ENCODE data around the gene SET. TPM values are rescaled to one million over a fixed set of nuclear protein-coding genes. Genes with fewer than 3 reads are reported as not detected.
"Not testable (repeated sequence)": the region's sequence is repeated elsewhere in the genome, so short reads cannot be mapped to it uniquely, and the experiment has no call there.

Gene SET
- total RNA-seq (2014; rRNA removed; shearing (Covaris generic); ENCODE audit: low replicate concordance), result 378 and 638 TPM in 2 replicates

- peak within 1 kb of the TSS; percentile 94 for H3K4me2 ChIP-seq (ENCODE audit: low read depth, low read length, poor library complexity, severe bottlenecking)
- peaks cover 55% of the 10 kb centered on the region for H3K4me1 ChIP-seq (ENCODE audit: low read length)
- H3K9me3 ChIP-seq (ENCODE audit: low read length), result no peaks in the 10 kb centered on the region
- peak within 1 kb of the TSS; percentile 19; the same call in 1 of the 2 replicates for H2AFZ ChIP-seq (ENCODE audit: low read length)
- DNase-seq, result peak; percentile 98
- H3K27me3 ChIP-seq (ENCODE audit: low read length), result no peaks in the 10 kb centered on the region
- H3K36me3 ChIP-seq (ENCODE audit: insufficient read depth, low read length), result peaks cover 40% of the 10 kb centered on the region
- peak within 1 kb of the TSS; percentile 93 for H3K4me3 ChIP-seq (ENCODE audit: low read length)
- peak within 1 kb of the TSS; percentile 72 for H3K27ac ChIP-seq (ENCODE audit: low read length)
- no peaks in the 10 kb centered on the region for H3K9me2 ChIP-seq (replicated peaks; ENCODE audit: insufficient read depth, low read length)
- peaks cover 38% of the 10 kb centered on the region for H4K20me1 ChIP-seq (ENCODE audit: insufficient read depth, low read depth, low read length)
- H3K9ac ChIP-seq (ENCODE audit: low read length), result peak within 1 kb of the TSS; percentile 86
- peaks cover 73% of the 10 kb centered on the region for H3K79me2 ChIP-seq (ENCODE audit: low read length)
Observed at GRCh38 chr9:128688501-128689292, at the start of gene SET. TSS of gene SET (plus strand) at chr9:128689222. CDS start at chr9:128689583, 361 bp downstream.

GRCh38 chr9:128640603-128641002 is 48.4 kb upstream of the SET start:
- Histone ChIP-seq H3K79me2 (ENCODE audit: low read length) (peaks cover 7% of the 10 kb centered on the region; the same call in 1 of the 2 replicates), H2AFZ (ENCODE audit: low read length) (no peak overlapping the region)
- DNase-seq, result no peak

GRCh38 chr9:128642675-128643245 is 46.3 kb upstream of the SET start:
- Histone ChIP-seq H3K4me1 (ENCODE audit: low read length) (peaks cover 22% of the 10 kb centered on the region), H3K4me2 (ENCODE audit: low read depth, low read length, poor library complexity, severe bottlenecking) (peak overlapping the region; percentile 63), H4K20me1 (ENCODE audit: insufficient read depth, low read depth, low read length) (no peaks in the 10 kb centered on the region), H3K9me3 (ENCODE audit: low read length) (no peaks in the 10 kb centered on the region), H3K79me2 (ENCODE audit: low read length) (peaks cover 7% of the 10 kb centered on the region; the same call in 1 of the 2 replicates), H3K9me2 (replicated peaks; ENCODE audit: insufficient read depth, low read length) (no peaks in the 10 kb centered on the region), H3K27me3 (ENCODE audit: low read length) (no peaks in the 10 kb centered on the region), H3K36me3 (ENCODE audit: insufficient read depth, low read length) (0 out of 2 replicates have a peak, but pooled peaks cover 5% of the 10 kb centered on the region), H3K27ac (ENCODE audit: low read length) (peak overlapping the region; percentile 85), H3K9ac (ENCODE audit: low read length) (peak overlapping the region; percentile 66; the same call in 1 of the 2 replicates), H3K4me3 (ENCODE audit: low read length) (no peak overlapping the region), H2AFZ (ENCODE audit: low read length) (peak overlapping the region; percentile 74; the same call in 1 of the 2 replicates)
- no peak for DNase-seq

More at GRCh38 chr9:128640603-128641002, 48.4 kb upstream of the SET start:
- no peaks in the 10 kb centered on the region for H3K9me2 ChIP-seq (replicated peaks; ENCODE audit: insufficient read depth, low read length)
- H3K36me3 ChIP-seq (ENCODE audit: insufficient read depth, low read length), result 0 out of 2 replicates have a peak, but pooled peaks cover 5% of the 10 kb centered on the region
- H3K27me3 ChIP-seq (ENCODE audit: low read length), result no peaks in the 10 kb centered on the region
- no peak overlapping the region for H3K4me3 ChIP-seq (ENCODE audit: low read length)
- H3K27ac ChIP-seq (ENCODE audit: low read length), result no peak overlapping the region
- H3K9me3 ChIP-seq (ENCODE audit: low read length), result no peaks in the 10 kb centered on the region
- no peak overlapping the region for H3K4me2 ChIP-seq (ENCODE audit: low read depth, low read length, poor library complexity, severe bottlenecking)
- no peak overlapping the region for H3K9ac ChIP-seq (ENCODE audit: low read length)
- no peaks in the 10 kb centered on the region for H4K20me1 ChIP-seq (ENCODE audit: insufficient read depth, low read depth, low read length)
- H3K4me1 ChIP-seq (ENCODE audit: low read length), result peaks cover 22% of the 10 kb centered on the region

GRCh38 chr9:128643519-128644300 is 45.3 kb upstream of the SET start:
- Histone ChIP-seq H3K4me3 (ENCODE audit: low read length) (peak overlapping the region; percentile 49), H3K4me1 (ENCODE audit: low read length) (peaks cover 22% of the 10 kb centered on the region), H3K27me3 (ENCODE audit: low read length) (no peaks in the 10 kb centered on the region), H4K20me1 (ENCODE audit: insufficient read depth, low read depth, low read length) (no peaks in the 10 kb centered on the region), H3K79me2 (ENCODE audit: low read length) (peaks cover 7% of the 10 kb centered on the region; the same call in 1 of the 2 replicates), H3K36me3 (ENCODE audit: insufficient read depth, low read length) (0 out of 2 replicates have a peak, but pooled peaks cover 5% of the 10 kb centered on the region), H3K9me3 (ENCODE audit: low read length) (no peaks in the 10 kb centered on the region), H3K27ac (ENCODE audit: low read length) (peak overlapping the region; percentile 85), H3K9ac (ENCODE audit: low read length) (peak overlapping the region; percentile 66), H3K4me2 (ENCODE audit: low read depth, low read length, poor library complexity, severe bottlenecking) (peak overlapping the region; percentile 63), H2AFZ (ENCODE audit: low read length) (peak overlapping the region; percentile 74; the same call in 1 of the 2 replicates), H3K9me2 (replicated peaks; ENCODE audit: insufficient read depth, low read length) (no peaks in the 10 kb centered on the region)
- DNase-seq, result peak; percentile 86

- not testable (repeated sequence) for H3K36me3 ChIP-seq (ENCODE audit: insufficient read depth, low read length); H3K9me2 ChIP-seq (replicated peaks; ENCODE audit: insufficient read depth, low read length); H2AFZ ChIP-seq (ENCODE audit: low read length); H3K4me2 ChIP-seq (ENCODE audit: low read depth, low read length, poor library complexity, severe bottlenecking); H3K9me3 ChIP-seq (ENCODE audit: low read length); H3K27ac ChIP-seq (ENCODE audit: low read length); H3K9ac ChIP-seq (ENCODE audit: low read length); H3K4me3 ChIP-seq (ENCODE audit: low read length); H3K79me2 ChIP-seq (ENCODE audit: low read length); H4K20me1 ChIP-seq (ENCODE audit: insufficient read depth, low read depth, low read length); H3K27me3 ChIP-seq (ENCODE audit: low read length)
- H3K4me1 ChIP-seq (ENCODE audit: low read length), result peaks cover 16% of the 10 kb centered on the region
- peak; percentile 81 for DNase-seq
Observed at GRCh38 chr9:128648206-128648605, 40.8 kb upstream of the SET start.

GRCh38 chr9:128651798-128652197 is 37.2 kb upstream of the SET start:
- peak; percentile 38 for DNase-seq
- Histone ChIP-seq H3K27ac (ENCODE audit: low read length) (no peak overlapping the region), H3K9me3 (ENCODE audit: low read length) (no peaks in the 10 kb centered on the region), H3K79me2 (ENCODE audit: low read length) (peaks cover 9% of the 10 kb centered on the region), H3K4me1 (ENCODE audit: low read length) (peaks cover 8% of the 10 kb centered on the region), H3K9ac (ENCODE audit: low read length) (no peak overlapping the region), H3K4me3 (ENCODE audit: low read length) (no peak overlapping the region), H3K36me3 (ENCODE audit: insufficient read depth, low read length) (no peaks in the 10 kb centered on the region), H4K20me1 (ENCODE audit: insufficient read depth, low read depth, low read length) (no peaks in the 10 kb centered on the region), H3K27me3 (ENCODE audit: low read length) (no peaks in the 10 kb centered on the region), H2AFZ (ENCODE audit: low read length) (no peak overlapping the region), H3K9me2 (replicated peaks; ENCODE audit: insufficient read depth, low read length) (no peaks in the 10 kb centered on the region), H3K4me2 (ENCODE audit: low read depth, low read length, poor library complexity, severe bottlenecking) (no peak overlapping the region)

GRCh38 chr9:128653908-128654307 is 35.1 kb upstream of the SET start:
- Histone ChIP-seq H4K20me1 (ENCODE audit: insufficient read depth, low read depth, low read length) (no peaks in the 10 kb centered on the region), H3K27me3 (ENCODE audit: low read length) (no peaks in the 10 kb centered on the region), H3K9me2 (replicated peaks; ENCODE audit: insufficient read depth, low read length) (no peaks in the 10 kb centered on the region), H3K79me2 (ENCODE audit: low read length) (peaks cover 9% of the 10 kb centered on the region), H3K4me3 (ENCODE audit: low read length) (no peak overlapping the region), H2AFZ (ENCODE audit: low read length) (no peak overlapping the region), H3K4me2 (ENCODE audit: low read depth, low read length, poor library complexity, severe bottlenecking) (no peak overlapping the region), H3K27ac (ENCODE audit: low read length) (no peak overlapping the region), H3K9me3 (ENCODE audit: low read length) (no peaks in the 10 kb centered on the region), H3K4me1 (ENCODE audit: low read length) (peaks cover 13% of the 10 kb centered on the region), H3K36me3 (ENCODE audit: insufficient read depth, low read length) (no peaks in the 10 kb centered on the region), H3K9ac (ENCODE audit: low read length) (no peak overlapping the region)
- DNase-seq, result no peak
